HepG2 (cell line): ENCODE results near the gene MIF. TPM values are rescaled to one million over a fixed set of nuclear protein-coding genes. Genes with fewer than 3 reads are reported as not detected.
A peak's percentile ranks its signal among the peaks of the same experiment; 100 is the strongest.

Experiments
- ARNTL ChIP-seq: sonication (generic); formaldehyde crosslinking; IDR thresholded peaks from 2 replicates; pipeline ENCODE4 v1.4.0; 2020; ENCODE audit warnings: mild to moderate bottlenecking, missing genetic modification reagents
- BHLHE40 ChIP-seq: IDR thresholded peaks from 2 replicates; pipeline ENCODE4 v1.6.1; 2011; ENCODE audit warnings: low read length, improper control_type of control experiment
- DNMT1 ChIP-seq: sonication (generic); formaldehyde crosslinking; IDR thresholded peaks from 2 replicates; pipeline ENCODE4 v1.5.1; 2020; ENCODE audit warnings: mild to moderate bottlenecking, missing genetic modification reagents
- GLI4 ChIP-seq: sonication (generic); formaldehyde crosslinking; IDR thresholded peaks from 2 replicates; pipeline ENCODE4 v1.5.1; 2020; ENCODE audit warnings: missing genetic modification reagents, mild to moderate bottlenecking, moderate library complexity, borderline replicate concordance
- KLF12 ChIP-seq: sonication (generic); formaldehyde crosslinking; IDR thresholded peaks from 2 replicates; pipeline ENCODE4 v1.4.0; 2020; ENCODE audit warnings: missing genetic modification reagents, borderline replicate concordance
- KLF13 ChIP-seq: sonication (generic); formaldehyde crosslinking; IDR thresholded peaks from 2 replicates; pipeline ENCODE4 v1.4.0; 2020; ENCODE audit warnings: mild to moderate bottlenecking, missing genetic modification reagents
- MAFF ChIP-seq: IDR thresholded peaks from 2 replicates; pipeline ENCODE4 v1.6.1; 2011; ENCODE audit warnings: low read depth, low read length, improper control_type of control experiment
- NFATC3 ChIP-seq: sonication (generic); formaldehyde crosslinking; IDR thresholded peaks from 2 replicates; pipeline ENCODE4 v1.5.1; 2020; ENCODE audit warnings: mild to moderate bottlenecking, missing genetic modification reagents
- NR1H2 ChIP-seq: sonication (generic); formaldehyde crosslinking; IDR thresholded peaks from 2 replicates; pipeline ENCODE4 v1.8.1; 2022; ENCODE audit warnings: low read depth, missing genetic modification reagents, borderline replicate concordance
- POLR2G ChIP-seq: fragments of 200-400 bp; formaldehyde crosslinking; IDR thresholded peaks from 2 replicates; pipeline ENCODE4 v1.6.1; 2018; ENCODE audit warnings: mild to moderate bottlenecking, low read depth, low read length, moderate library complexity
- RAD51 ChIP-seq: fragments of 450-650 bp; IDR thresholded peaks from 2 replicates; pipeline ENCODE4 v1.6.1; 2016; ENCODE audit warnings: borderline replicate concordance
- RBAK ChIP-seq: sonication (generic); formaldehyde crosslinking; IDR thresholded peaks from 2 replicates; pipeline ENCODE4 v1.5.1; 2020; ENCODE audit warnings: mild to moderate bottlenecking, missing genetic modification reagents
- RFXANK ChIP-seq: IDR thresholded peaks from 2 replicates; pipeline ENCODE4 v1.6.1; 2016
- TBP ChIP-seq: sonication (generic); formaldehyde crosslinking; IDR thresholded peaks from 2 replicates; pipeline ENCODE4 v1.5.0; 2020; ENCODE audit warnings: missing genetic modification reagents
- ZKSCAN8 ChIP-seq: IDR thresholded peaks from 2 replicates; pipeline ENCODE4 v1.6.1; 2016; ENCODE audit warnings: borderline replicate concordance, missing genetic modification reagents, missing compliant biosample characterization
- ZNF367 ChIP-seq: sonication (generic); formaldehyde crosslinking; IDR thresholded peaks from 2 replicates; pipeline ENCODE4 v1.4.0; 2020; ENCODE audit warnings: missing genetic modification reagents, borderline replicate concordance
- ZNF432 ChIP-seq: sonication (generic); formaldehyde crosslinking; IDR thresholded peaks from 2 replicates; pipeline ENCODE4 v1.5.0; 2020; ENCODE audit warnings: missing genetic modification reagents, mild to moderate bottlenecking, borderline replicate concordance
- ZNF660 ChIP-seq: sonication (generic); formaldehyde crosslinking; IDR thresholded peaks from 2 replicates; pipeline ENCODE4 v1.5.1; 2020; ENCODE audit warnings: mild to moderate bottlenecking, low read depth, missing genetic modification reagents, borderline replicate concordance
- ZNF775 ChIP-seq: sonication (generic); formaldehyde crosslinking; IDR thresholded peaks from 2 replicates; pipeline ENCODE4 v1.4.0; 2020; ENCODE audit warnings: missing genetic modification reagents, mild to moderate bottlenecking, moderate library complexity, borderline replicate concordance
- ZNF780A ChIP-seq: sonication (generic); formaldehyde crosslinking; IDR thresholded peaks from 2 replicates; pipeline ENCODE4 v1.8.0; 2022; ENCODE audit warnings: mild to moderate bottlenecking, missing genetic modification reagents, moderate library complexity
- polyA plus RNA-seq, 8 experiments: library from polyadenylated mRNA; depleted of rRNA in 3 of 8; stranded (reverse) in 7 of 8; unstranded in 1 of 8; fragments of >200 nt; fragmentation: Illumina TruSeq in 4 of 8; extraction: Trizol in 4 of 8; gene quantifications; 2 replicates each; pipeline versions ENCODE4 v1.2.1 to v1.2.3, GENCODE V29; 2011 to 2016; ENCODE audit warnings: low read depth in 4 of 8, missing spikeins in 1 of 8, mixed read lengths in 1 of 8; ENCODE audit not compliant: insufficient read depth in 1 of 8
- total RNA-seq, 5 experiments: library from RNA; depleted of rRNA; stranded (reverse); fragments of >200 nt; fragmentation: Illumina TruSeq; extraction: Trizol; gene quantifications; 2 replicates each; pipeline ENCODE4 v1.2.3, GENCODE V29; 2016; ENCODE audit warnings: low read depth in 1 of 5
- TF ChIP-seq, protein P1 (sequence below): sonication (generic); formaldehyde crosslinking; conservative IDR thresholded peaks from 2 replicates; pipeline ENCODE4 v1.8.1; 2023; ENCODE audit warnings: missing genetic modification reagents
- TF ChIP-seq, protein P2 (sequence below): sonication (generic); formaldehyde crosslinking; IDR thresholded peaks from 2 replicates; pipeline ENCODE4 v1.8.0; 2022; ENCODE audit warnings: mild to moderate bottlenecking, missing genetic modification reagents, moderate library complexity
- TF ChIP-seq, protein P3 (sequence below): sonication (generic); IDR thresholded peaks from 2 replicates; pipeline ENCODE4 v1.6.1; 2016; ENCODE audit warnings: low read depth, borderline replicate concordance
- TF ChIP-seq, protein P4 (sequence below): sonication (generic); formaldehyde crosslinking; IDR thresholded peaks from 2 replicates; pipeline ENCODE4 v1.5.0; 2020; ENCODE audit warnings: missing genetic modification reagents

Gene MIF
- total and polyA plus RNA-seq, 2 of the 13 experiments (the other 11 are each of a cell fraction or from before 2014, with no cell fraction given): 634 to 675 TPM

DNA sequence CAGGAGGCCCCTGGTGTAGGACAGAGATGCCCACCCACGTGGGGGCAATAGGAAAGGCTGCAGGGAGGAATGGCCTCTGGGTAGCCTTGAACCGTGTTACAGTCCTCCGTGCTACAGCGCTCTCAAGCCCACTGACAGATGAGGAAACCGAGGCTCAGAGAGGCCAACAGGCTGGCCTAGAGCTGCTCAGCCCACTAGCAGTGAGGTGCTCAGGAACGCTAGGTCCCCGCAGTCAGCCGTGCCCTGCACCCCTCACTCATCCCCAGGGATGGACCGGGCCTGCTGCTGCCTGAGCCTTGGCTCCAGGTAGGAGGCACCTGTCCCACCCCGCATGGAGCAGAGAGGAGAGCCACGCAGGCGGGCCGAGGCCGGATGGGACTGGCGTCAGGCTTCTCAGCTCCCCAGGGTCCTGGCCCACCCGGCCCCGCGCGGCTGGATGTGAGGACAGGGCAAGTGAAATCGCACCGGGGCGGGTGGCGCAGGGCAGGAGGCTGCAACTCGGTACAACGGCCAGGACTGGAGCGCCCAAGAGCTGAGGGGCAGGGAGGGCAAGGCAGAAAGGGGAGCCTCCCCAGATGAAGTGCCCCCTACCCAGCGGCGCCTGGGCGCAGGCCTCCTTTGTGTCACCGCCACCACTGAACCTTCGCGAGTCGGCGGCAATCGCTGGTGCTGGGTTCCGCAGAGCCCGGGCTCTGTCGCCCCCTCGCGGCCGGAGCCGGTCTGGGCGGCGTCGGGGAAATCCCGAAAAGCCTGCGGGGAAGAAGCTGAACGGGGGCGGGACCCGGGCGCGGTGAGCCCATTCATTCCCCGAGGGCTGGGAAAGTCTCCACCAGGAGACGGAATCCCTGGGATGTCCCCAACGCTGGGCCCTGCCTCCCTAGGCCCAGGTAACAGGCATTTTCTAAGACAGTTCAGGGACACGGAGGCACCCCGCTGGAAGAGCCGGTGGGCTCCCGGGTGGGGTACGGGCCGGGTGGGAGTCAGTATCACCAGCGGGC lies 44.9 kb upstream of the MIF start (continued):
- TF ChIP-seq KLF13 (CRISPR knock-in tag) (no peak), MAFF (no peak), POLR2G (no peak), DNMT1 (CRISPR knock-in tag) (0 out of 2 replicates have a peak, but pooled peaks have one; percentile 31), ZNF432 (CRISPR knock-in tag) (no peak), GLI4 (no peak), NFATC3 (CRISPR knock-in tag) (peak; percentile 60; the same call in 1 of the 2 replicates), BHLHE40 (no peak), ZKSCAN8 (CRISPR knock-in tag) (peak; percentile 67; the same call in 1 of the 2 replicates), ZNF367 (CRISPR knock-in tag) (no peak), RAD51 (no peak), TBP (CRISPR knock-in tag) (no peak), NR1H2 (CRISPR knock-in tag) (no peak), RFXANK (no peak), ZNF775 (CRISPR knock-in tag) (no peak), ZNF660 (CRISPR knock-in tag) (no peak), ARNTL (no peak), ZNF780A (CRISPR knock-in tag) (no peak), KLF12 (peak; percentile 54; the same call in 1 of the 2 replicates), RBAK (CRISPR knock-in tag) (no peak)
- TF ChIP-seq, protein P1, sequence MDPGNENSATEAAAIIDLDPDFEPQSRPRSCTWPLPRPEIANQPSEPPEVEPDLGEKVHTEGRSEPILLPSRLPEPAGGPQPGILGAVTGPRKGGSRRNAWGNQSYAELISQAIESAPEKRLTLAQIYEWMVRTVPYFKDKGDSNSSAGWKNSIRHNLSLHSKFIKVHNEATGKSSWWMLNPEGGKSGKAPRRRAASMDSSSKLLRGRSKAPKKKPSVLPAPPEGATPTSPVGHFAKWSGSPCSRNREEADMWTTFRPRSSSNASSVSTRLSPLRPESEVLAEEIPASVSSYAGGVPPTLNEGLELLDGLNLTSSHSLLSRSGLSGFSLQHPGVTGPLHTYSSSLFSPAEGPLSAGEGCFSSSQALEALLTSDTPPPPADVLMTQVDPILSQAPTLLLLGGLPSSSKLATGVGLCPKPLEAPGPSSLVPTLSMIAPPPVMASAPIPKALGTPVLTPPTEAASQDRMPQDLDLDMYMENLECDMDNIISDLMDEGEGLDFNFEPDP (CRISPR knock-in tag): no peak
- TF ChIP-seq, protein P2, sequence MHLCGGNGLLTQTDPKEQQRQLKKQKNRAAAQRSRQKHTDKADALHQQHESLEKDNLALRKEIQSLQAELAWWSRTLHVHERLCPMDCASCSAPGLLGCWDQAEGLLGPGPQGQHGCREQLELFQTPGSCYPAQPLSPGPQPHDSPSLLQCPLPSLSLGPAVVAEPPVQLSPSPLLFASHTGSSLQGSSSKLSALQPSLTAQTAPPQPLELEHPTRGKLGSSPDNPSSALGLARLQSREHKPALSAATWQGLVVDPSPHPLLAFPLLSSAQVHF (CRISPR knock-in tag): no peak
- TF ChIP-seq, protein P3, sequence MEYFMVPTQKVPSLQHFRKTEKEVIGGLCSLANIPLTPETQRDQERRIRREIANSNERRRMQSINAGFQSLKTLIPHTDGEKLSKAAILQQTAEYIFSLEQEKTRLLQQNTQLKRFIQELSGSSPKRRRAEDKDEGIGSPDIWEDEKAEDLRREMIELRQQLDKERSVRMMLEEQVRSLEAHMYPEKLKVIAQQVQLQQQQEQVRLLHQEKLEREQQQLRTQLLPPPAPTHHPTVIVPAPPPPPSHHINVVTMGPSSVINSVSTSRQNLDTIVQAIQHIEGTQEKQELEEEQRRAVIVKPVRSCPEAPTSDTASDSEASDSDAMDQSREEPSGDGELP: peak; percentile 18; the same call in 1 of the 2 replicates
- TF ChIP-seq, protein P4, sequence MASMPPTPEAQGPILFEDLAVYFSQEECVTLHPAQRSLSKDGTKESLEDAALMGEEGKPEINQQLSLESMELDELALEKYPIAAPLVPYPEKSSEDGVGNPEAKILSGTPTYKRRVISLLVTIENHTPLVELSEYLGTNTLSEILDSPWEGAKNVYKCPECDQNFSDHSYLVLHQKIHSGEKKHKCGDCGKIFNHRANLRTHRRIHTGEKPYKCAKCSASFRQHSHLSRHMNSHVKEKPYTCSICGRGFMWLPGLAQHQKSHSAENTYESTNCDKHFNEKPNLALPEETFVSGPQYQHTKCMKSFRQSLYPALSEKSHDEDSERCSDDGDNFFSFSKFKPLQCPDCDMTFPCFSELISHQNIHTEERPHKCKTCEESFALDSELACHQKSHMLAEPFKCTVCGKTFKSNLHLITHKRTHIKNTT: no peak
